Activated naive CD8-positive, alpha-beta T cell treated with anti-CD3 and anti-CD28 coated beads, Interleukin-2, amount 10 ng/mL, durations not matched to agents 7 days and 5 days (primary cell): ENCODE data around the gene MAP4K4. TPM values are rescaled to one million over a fixed set of nuclear protein-coding genes. Genes with fewer than 3 reads are reported as not detected.

Source experiments
- ATAC-seq: fragments of 150-1000 bp; cut with Tn5 transposase; one replicate; pipeline ENCODE4 v1.10.0; 2021; ENCODE audit warnings: low read depth, moderate library complexity
- POLR2A ChIA-PET: fragments of 350-600 bp; sonication (Branson Sonifier 250); formaldehyde crosslinking; loops from one replicate; lab custom pipeline; 2021; ENCODE audit warnings: antibody characterized with exemption; lab: Charles Lee
- DNase-seq: peaks from one replicate; pipeline ENCODE4 v3.0.0; 2021
- H3K27ac Mint-ChIP-seq: one replicate; pipeline ENCODE4 v1.8.0; 2022; ENCODE audit warnings: mild to moderate bottlenecking, mixed read lengths
- H3K27me3 Mint-ChIP-seq: one replicate; pipeline ENCODE4 v1.8.0; 2022; ENCODE audit warnings: mild to moderate bottlenecking, moderate library complexity, mixed read lengths
- H3K36me3 Mint-ChIP-seq: one replicate; pipeline ENCODE4 v1.8.0; 2021; ENCODE audit warnings: mild to moderate bottlenecking, mixed read lengths
- H3K4me1 Mint-ChIP-seq: one replicate; pipeline ENCODE4 v1.8.0; 2021; ENCODE audit warnings: mixed read lengths
- H3K4me3 Mint-ChIP-seq: one replicate; pipeline ENCODE4 v1.8.0; 2022; ENCODE audit warnings: mild to moderate bottlenecking, moderate library complexity, mixed read lengths
- H3K9me3 Mint-ChIP-seq: one replicate; pipeline ENCODE4 v1.8.0; 2021; ENCODE audit warnings: mixed read lengths
- total RNA-seq, 2 experiments: library from RNA; stranded (reverse); gene quantifications; one replicate each; pipeline ENCODE4 v1.2.3, GENCODE V29; 2021

The MAP4K4 gene
- total RNA-seq, 2 experiments from 2014 or later: 79.8 to 84.5 TPM

DNA sequence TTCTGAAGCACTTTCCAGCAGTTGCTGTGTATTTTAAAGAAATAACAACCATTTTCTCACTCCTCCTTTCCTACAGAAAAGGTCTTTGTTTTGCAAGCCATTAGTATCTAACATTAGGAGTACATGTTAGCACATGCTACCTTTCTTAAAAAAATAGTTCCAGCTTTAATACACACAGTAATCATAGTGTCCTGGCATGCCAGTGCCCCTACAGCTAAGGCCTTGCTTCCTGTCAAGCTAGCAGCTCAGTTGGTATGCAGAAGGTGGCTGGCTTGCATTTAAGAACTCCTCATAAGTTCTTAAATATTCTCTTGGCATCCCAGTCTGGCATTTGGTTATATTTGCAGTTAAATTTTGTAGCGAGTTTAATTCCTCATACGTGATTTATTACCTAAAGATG, 152.9 kb downstream of the MAP4K4 start:
- Mint-ChIP-seq H3K9me3 (no peaks in the 10 kb centered on the region), H3K27ac (no peak overlapping the region), H3K4me1 (no peaks in the 10 kb centered on the region), H3K36me3 (peaks cover 25% of the 10 kb centered on the region), H3K4me3 (no peak overlapping the region), H3K27me3 (no peaks in the 10 kb centered on the region)
- ATAC-seq (no peak), DNase-seq (no peak)
- POLR2A ChIA-PET: no interaction called here

DNA sequence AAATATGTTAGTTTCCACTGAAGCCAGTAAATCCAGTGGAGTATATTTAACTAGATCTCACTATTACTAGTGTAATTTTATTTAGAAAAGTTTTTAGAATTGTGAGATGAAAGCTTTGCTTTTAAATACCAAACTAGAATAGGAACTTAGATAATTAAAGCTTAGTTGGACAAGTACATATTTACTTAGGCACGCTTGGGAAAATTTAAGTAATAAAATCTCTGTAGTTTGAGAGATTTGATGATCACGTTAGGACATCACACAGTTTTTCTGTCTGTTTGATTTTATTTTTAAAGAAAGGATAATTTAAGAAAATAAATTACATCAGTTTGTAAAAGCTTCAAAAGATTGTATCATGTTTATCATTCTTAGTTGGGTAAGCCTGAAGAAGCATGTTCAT, 153.5 kb downstream of the MAP4K4 start:
- POLR2A ChIA-PET: no interaction called here
- H3K36me3 Mint-ChIP-seq: peaks cover 29% of the 10 kb centered on the region
- ATAC-seq: no peak
- no peak overlapping the region for H3K27ac Mint-ChIP-seq
- DNase-seq: no peak
- H3K9me3 Mint-ChIP-seq: no peaks in the 10 kb centered on the region
- no peaks in the 10 kb centered on the region for H3K27me3 Mint-ChIP-seq
- no peak overlapping the region for H3K4me3 Mint-ChIP-seq
- H3K4me1 Mint-ChIP-seq: no peaks in the 10 kb centered on the region

DNA sequence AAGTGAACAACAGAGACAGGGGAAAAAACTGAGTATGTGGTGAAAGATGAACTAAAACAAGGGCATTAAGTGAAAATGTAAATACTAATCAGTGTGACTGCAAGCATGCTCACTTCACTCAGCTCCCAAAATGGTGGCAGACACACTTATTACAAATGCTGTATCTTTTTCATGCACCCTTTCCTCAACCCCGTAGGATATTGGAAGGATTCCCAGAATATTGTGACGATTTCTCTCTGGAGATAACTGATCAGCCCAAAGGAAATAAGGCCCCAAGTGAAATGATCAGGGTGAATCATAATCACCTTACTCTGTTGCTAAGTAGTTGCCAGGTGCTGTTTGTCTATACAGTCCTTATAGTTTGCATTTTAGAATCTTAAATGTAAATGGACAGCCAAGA, 155.3 kb downstream of the MAP4K4 start:
- no peaks in the 10 kb centered on the region for H3K27me3 Mint-ChIP-seq
- POLR2A ChIA-PET: no interaction called here
- H3K27ac Mint-ChIP-seq: no peak overlapping the region
- no peaks in the 10 kb centered on the region for H3K9me3 Mint-ChIP-seq
- H3K4me3 Mint-ChIP-seq: no peak overlapping the region
- ATAC-seq: no peak
- peaks cover 20% of the 10 kb centered on the region for H3K36me3 Mint-ChIP-seq
- no peak for DNase-seq
- peaks cover under 1% of the 10 kb centered on the region for H3K4me1 Mint-ChIP-seq

DNA sequence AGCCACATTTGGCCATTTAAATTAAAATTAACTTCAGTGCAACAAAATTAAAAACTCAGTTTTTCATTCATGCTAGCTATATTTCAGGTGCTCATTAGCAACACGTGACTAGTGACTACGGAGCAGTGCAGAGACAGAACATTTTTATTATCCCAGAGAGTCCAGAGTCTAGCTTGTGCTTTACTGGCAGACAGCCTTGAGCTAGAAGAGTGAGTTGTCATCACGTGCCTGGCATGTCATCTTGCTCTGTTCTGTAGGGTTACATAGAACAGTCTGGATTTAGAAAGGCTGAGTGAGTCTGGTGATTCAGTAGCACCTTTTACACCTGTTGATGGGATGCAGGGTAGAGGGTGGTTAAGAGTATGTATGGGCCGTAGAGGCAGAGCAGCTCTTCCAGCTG, 157.4 kb downstream of the MAP4K4 start:
- H3K4me3 Mint-ChIP-seq: no peak overlapping the region
- no peaks in the 10 kb centered on the region for H3K9me3 Mint-ChIP-seq
- DNase-seq (no peak), ATAC-seq (no peak)
- H3K36me3 Mint-ChIP-seq: peaks cover 21% of the 10 kb centered on the region
- no peak overlapping the region for H3K27ac Mint-ChIP-seq
- no peaks in the 10 kb centered on the region for H3K27me3 Mint-ChIP-seq
- peaks cover 2% of the 10 kb centered on the region for H3K4me1 Mint-ChIP-seq
- POLR2A ChIA-PET: no interaction called here

DNA sequence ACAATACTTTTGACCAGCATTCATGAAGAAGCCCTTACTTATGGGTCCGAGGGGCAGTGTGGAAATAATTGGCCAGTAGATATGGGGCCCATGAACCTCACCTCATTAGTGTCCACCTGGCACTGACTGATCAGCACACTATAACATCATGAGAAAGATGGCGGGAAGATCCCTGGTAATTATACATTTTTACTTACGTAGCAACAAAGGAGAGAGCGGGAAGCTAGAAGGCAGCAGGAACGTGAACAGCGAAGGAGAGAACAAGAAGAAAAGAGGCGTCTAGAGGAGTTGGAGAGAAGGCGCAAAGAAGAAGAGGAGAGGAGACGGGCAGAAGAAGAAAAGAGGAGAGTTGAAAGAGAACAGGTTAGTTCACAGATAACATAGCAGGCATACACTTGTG, 158.3 kb downstream of the MAP4K4 start:
- ATAC-seq (no peak), DNase-seq (no peak)
- H3K9me3 Mint-ChIP-seq: no peaks in the 10 kb centered on the region
- peaks cover 20% of the 10 kb centered on the region for H3K36me3 Mint-ChIP-seq
- POLR2A ChIA-PET: no interaction called here
- no peaks in the 10 kb centered on the region for H3K27me3 Mint-ChIP-seq
- H3K4me3 Mint-ChIP-seq: no peak overlapping the region
- no peak overlapping the region for H3K27ac Mint-ChIP-seq
- peaks cover 2% of the 10 kb centered on the region for H3K4me1 Mint-ChIP-seq

DNA sequence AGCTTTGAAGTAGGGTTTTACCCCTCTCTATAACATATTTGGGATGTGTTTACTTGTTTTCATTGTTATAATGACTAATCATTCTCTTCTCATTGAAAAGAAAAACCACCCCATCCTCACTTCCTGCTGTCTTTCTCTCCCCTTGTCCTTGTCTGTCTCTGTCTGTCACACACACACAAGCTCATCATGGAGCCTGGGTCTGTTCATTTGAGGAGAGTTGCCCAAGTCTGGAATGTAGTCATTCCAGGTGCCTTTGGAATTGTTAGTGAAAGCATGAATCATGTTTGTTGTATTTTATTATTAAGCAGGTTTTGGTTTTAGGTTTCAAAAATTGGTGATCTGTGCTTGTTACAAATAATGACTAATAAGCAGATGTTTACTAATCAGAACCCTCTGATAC, 160.7 kb downstream of the MAP4K4 start:
- H3K27me3 Mint-ChIP-seq: no peaks in the 10 kb centered on the region
- H3K9me3 Mint-ChIP-seq: no peaks in the 10 kb centered on the region
- no peak overlapping the region for H3K4me3 Mint-ChIP-seq
- POLR2A ChIA-PET: no interaction called here
- ATAC-seq: no peak
- peaks cover 10% of the 10 kb centered on the region for H3K4me1 Mint-ChIP-seq
- no peak overlapping the region for H3K27ac Mint-ChIP-seq
- peaks cover 27% of the 10 kb centered on the region for H3K36me3 Mint-ChIP-seq
- DNase-seq: no peak

DNA sequence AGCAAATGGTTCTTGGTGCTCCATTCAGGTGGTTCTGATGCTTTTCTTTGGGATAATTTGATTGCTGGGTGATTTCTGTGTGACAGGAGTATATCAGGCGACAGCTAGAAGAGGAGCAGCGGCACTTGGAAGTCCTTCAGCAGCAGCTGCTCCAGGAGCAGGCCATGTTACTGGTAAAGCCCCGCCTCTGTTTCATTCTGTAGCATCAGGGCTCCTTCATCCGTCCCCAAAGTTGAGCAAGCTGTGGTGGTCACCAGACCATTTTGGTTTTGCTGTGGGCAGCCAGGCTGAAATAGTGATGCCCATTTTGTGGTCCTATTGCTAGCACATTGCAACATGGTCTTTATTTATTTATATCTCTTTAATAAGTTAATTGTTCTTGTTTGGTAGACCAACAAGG, 161.4 kb downstream of the MAP4K4 start:
- POLR2A ChIA-PET: no interaction called here
- peaks cover 10% of the 10 kb centered on the region for H3K4me1 Mint-ChIP-seq
- no peak overlapping the region for H3K27ac Mint-ChIP-seq
- ATAC-seq (no peak), DNase-seq (no peak)
- H3K36me3 Mint-ChIP-seq: peaks cover 28% of the 10 kb centered on the region
- H3K4me3 Mint-ChIP-seq: no peak overlapping the region
- no peaks in the 10 kb centered on the region for H3K27me3 Mint-ChIP-seq
- no peaks in the 10 kb centered on the region for H3K9me3 Mint-ChIP-seq

DNA sequence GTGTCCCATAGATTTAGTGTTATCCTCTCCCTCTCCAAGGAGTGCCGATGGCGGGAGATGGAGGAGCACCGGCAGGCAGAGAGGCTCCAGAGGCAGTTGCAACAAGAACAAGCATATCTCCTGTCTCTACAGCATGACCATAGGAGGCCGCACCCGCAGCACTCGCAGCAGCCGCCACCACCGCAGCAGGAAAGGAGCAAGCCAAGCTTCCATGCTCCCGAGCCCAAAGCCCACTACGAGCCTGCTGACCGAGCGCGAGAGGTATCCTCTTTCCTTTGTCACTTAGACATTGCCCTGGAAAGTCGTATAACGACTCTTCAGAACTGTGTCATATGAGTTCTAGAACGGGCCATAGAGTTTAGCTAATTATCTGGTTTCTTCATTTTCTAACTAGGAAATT, 162.1 kb downstream of the MAP4K4 start:
- POLR2A ChIA-PET: no interaction called here
- Mint-ChIP-seq H3K4me3 (no peak overlapping the region), H3K9me3 (no peaks in the 10 kb centered on the region), H3K27ac (no peak overlapping the region), H3K27me3 (no peaks in the 10 kb centered on the region), H3K36me3 (peaks cover 24% of the 10 kb centered on the region), H3K4me1 (peaks cover 10% of the 10 kb centered on the region)
- ATAC-seq (no peak), DNase-seq (no peak)

DNA sequence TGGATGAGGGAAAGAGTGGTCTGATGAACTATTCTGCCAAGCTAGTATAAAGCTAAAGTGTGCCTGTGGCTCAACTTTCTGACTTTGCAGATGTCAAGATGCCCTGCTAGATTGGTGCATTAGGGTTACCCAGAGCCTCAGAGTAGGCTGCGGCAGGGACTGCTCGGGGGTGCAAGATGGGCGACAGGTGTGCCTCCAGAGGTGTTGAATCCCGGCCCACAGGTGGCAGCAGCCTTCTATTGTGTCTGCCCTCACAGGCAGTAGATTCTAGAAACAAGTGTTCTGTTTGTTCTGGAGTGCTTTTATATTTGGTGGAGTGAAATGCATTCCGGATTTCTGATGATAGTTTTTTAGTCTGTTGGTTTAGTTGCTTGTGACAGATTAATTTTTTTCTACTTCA, 162.7 kb downstream of the MAP4K4 start:
- POLR2A ChIA-PET: no interaction called here
- H3K36me3 Mint-ChIP-seq: peaks cover 24% of the 10 kb centered on the region

DNA sequence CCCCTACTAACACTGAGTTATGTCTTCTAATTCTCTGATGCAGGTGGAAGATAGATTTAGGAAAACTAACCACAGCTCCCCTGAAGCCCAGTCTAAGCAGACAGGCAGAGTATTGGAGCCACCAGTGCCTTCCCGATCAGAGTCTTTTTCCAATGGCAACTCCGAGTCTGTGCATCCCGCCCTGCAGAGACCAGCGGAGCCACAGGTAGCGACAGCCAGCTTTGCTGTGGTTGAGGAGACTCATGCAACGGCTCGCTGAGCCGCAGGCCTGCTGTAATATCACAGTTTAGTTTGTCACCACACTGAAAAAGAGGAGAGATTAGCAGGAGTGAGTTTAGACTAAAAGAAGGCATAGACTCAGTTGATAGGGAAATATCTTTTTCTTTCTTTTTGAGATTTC, 163.3 kb downstream of the MAP4K4 start:
- H3K9me3 Mint-ChIP-seq: no peaks in the 10 kb centered on the region
- H3K36me3 Mint-ChIP-seq: peaks cover 23% of the 10 kb centered on the region
- ATAC-seq: no peak
- no peak for DNase-seq
- no peak overlapping the region for H3K4me3 Mint-ChIP-seq
- no peaks in the 10 kb centered on the region for H3K27me3 Mint-ChIP-seq
- peaks cover 10% of the 10 kb centered on the region for H3K4me1 Mint-ChIP-seq
- POLR2A ChIA-PET: interaction anchor here (0.6 kb wide), 1 partner anchor 73 kb away, joined by 4 read pairs; no protein-coding TSS in a partner anchor
- no peak overlapping the region for H3K27ac Mint-ChIP-seq

More for the DNA sequence above, 162.7 kb downstream of the MAP4K4 start:
- ATAC-seq (no peak), DNase-seq (no peak)
- Mint-ChIP-seq H3K4me1 (peaks cover 10% of the 10 kb centered on the region), H3K9me3 (no peaks in the 10 kb centered on the region), H3K27ac (no peak overlapping the region), H3K4me3 (no peak overlapping the region), H3K27me3 (no peaks in the 10 kb centered on the region)

DNA sequence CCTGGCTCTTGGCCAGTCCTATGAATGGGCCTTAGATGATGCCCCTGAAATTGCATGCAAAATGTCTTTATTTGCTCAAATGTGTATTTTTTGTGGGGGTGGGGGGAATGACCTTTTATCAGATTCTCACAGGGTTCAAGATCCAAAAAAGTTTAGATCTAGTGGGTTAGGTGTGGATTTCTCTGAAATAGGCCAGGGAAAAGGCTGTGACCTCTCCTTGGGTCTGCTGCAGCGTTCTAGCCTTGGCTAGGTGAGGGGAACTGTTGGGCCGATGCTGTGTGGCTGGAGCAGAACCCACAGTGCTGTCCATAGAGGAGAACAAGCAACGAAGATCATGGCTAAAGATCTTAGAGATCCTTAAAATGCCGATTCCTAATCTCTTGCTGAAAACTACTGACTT, 163.9 kb downstream of the MAP4K4 start:
- Mint-ChIP-seq H3K27ac (peak overlapping the region; percentile 24), H3K36me3 (peaks cover 23% of the 10 kb centered on the region), H3K4me1 (peaks cover 10% of the 10 kb centered on the region), H3K9me3 (no peaks in the 10 kb centered on the region), H3K27me3 (no peaks in the 10 kb centered on the region), H3K4me3 (no peak overlapping the region)
- POLR2A ChIA-PET: no interaction called here
- DNase-seq (no peak), ATAC-seq (no peak)

DNA sequence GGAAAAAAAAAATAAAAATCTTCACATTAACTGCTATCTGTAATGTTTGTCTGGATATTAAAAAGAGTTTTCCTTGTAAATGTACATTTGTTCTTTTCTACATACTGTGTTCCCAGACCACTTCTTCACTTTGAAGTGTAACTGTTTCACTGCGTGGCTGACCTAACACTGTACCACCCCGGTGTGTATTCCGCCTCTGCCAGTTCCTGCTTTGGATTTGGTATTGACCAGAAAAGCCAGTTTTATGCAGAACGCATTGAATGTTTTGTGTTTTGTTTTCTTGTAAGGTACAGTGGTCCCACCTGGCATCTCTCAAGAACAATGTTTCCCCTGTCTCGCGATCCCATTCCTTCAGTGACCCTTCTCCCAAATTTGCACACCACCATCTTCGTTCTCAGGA, 166.0 kb downstream of the MAP4K4 start:
- Mint-ChIP-seq H3K9me3 (no peaks in the 10 kb centered on the region), H3K27me3 (no peaks in the 10 kb centered on the region), H3K4me1 (peaks cover 8% of the 10 kb centered on the region), H3K36me3 (peaks cover 29% of the 10 kb centered on the region), H3K4me3 (no peak overlapping the region), H3K27ac (no peak overlapping the region)
- DNase-seq: no peak
- no peak for ATAC-seq
- POLR2A ChIA-PET: no interaction called here

DNA sequence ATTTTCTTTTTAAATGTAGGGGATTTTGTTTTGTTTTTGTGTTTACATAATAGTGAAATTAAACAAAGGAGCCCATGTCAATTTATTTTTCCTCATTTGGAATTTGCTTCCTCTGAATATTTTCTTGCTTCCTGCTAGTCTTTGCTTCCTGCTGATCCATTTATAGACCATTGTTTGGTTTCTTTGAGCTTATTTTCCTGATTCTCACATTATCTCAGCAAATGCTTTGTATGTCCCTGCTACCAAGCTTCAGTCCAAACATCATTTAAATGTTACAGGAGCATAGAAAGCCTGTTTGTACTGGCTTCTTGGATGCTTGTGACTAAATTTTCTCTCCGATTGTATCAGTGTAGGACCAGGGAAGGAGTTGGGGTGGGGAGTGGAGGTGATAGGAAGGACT, 166.9 kb downstream of the MAP4K4 start:
- Mint-ChIP-seq H3K36me3 (peaks cover 29% of the 10 kb centered on the region), H3K27ac (no peak overlapping the region), H3K9me3 (no peaks in the 10 kb centered on the region), H3K4me1 (peaks cover 8% of the 10 kb centered on the region), H3K27me3 (no peaks in the 10 kb centered on the region), H3K4me3 (no peak overlapping the region)
- DNase-seq (no peak), ATAC-seq (no peak)
- POLR2A ChIA-PET: no interaction called here

DNA sequence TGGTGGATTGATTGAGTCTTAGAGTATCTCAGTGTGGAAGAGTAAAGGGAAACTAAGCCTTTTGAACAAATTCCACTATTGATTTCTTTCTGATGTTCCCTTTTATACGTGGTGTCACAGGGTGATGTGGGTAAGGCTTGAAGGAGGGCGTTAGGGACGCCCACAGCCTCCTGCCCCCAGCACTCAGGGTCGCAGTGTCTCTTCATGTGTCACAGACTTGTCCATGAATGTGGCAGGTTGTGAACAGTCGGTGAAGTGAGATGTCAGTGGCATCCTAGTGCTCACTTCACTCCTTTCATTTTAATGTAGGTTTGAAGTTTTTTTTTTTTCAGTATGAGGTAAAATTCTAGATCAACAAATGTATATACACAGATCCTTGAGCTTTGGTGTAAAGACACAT, 171.0 kb downstream of the MAP4K4 start:
- H3K9me3 Mint-ChIP-seq: no peaks in the 10 kb centered on the region
- POLR2A ChIA-PET: no interaction called here
- H3K27ac Mint-ChIP-seq: no peak overlapping the region
- ATAC-seq (no peak), DNase-seq (no peak)
- no peak overlapping the region for H3K4me3 Mint-ChIP-seq
- peaks cover 25% of the 10 kb centered on the region for H3K36me3 Mint-ChIP-seq
- no peaks in the 10 kb centered on the region for H3K27me3 Mint-ChIP-seq
- H3K4me1 Mint-ChIP-seq: peaks cover 2% of the 10 kb centered on the region

DNA sequence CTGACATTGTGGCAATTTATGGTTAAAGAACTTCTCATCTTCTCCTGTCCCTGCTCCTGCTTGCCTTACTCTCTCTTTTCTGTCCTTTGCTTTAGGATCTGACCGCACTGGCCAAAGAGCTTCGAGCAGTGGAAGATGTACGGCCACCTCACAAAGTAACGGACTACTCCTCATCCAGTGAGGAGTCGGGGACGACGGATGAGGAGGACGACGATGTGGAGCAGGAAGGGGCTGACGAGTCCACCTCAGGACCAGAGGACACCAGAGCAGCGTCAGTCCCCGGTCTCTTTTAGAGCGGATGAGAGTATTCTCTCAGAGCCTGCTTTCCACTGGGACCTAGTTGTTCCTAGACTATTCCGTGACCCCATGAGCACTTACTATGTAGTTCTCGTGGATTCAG, 172.0 kb downstream of the MAP4K4 start:
- H3K9me3 Mint-ChIP-seq: no peaks in the 10 kb centered on the region
- no peaks in the 10 kb centered on the region for H3K27me3 Mint-ChIP-seq
- H3K36me3 Mint-ChIP-seq: peaks cover 24% of the 10 kb centered on the region
- peaks cover 5% of the 10 kb centered on the region for H3K4me1 Mint-ChIP-seq
- POLR2A ChIA-PET: no interaction called here
- no peak overlapping the region for H3K27ac Mint-ChIP-seq
- ATAC-seq: no peak
- DNase-seq: no peak
- no peak overlapping the region for H3K4me3 Mint-ChIP-seq
